ENCODE measurements around the gene DUSP15. TPM values are rescaled to one million over a fixed set of nuclear protein-coding genes. Genes with fewer than 3 reads are reported as not detected.

The DUSP15 gene
- total and polyA plus RNA-seq, 8 donors = 0.45 to 4.7 (median 2.9) TPM; not detected in 3

- no peak overlapping the region for H3K27ac ChIP-seq
- no peaks in the 10 kb centered on the region for H3K9me3 ChIP-seq
- no peak for TF ChIP-seq POLR2AphosphoS5 (IDR thresholded peaks at IDR 0.05)
- no peak for TF ChIP-seq POLR2A (IDR thresholded peaks at IDR 0.05)
- TF ChIP-seq EP300 (IDR thresholded peaks at IDR 0.05) = no peak
- TF ChIP-seq CTCF (IDR thresholded peaks at IDR 0.05) = no peak
- no peak overlapping the region for H3K4me3 ChIP-seq
- WGBS, 5 donors = 86 to 90% (median 87%) methylated on average over 27 to 32 of the region's 32 CpGs
- H3K36me3 ChIP-seq = no peaks in the 10 kb centered on the region
- H3K4me1 ChIP-seq = peaks cover 4 to 26% (median 14%) of the 10 kb centered on the region in 4 donors
- intact Hi-C loops (cut with DNase I; ENCODE audit: low total_unique reads) = no loop called here
- DNase-seq = no peak
- peaks cover 0 to 44% (median 8%) of the 10 kb centered on the region in 3 donors for H3K27me3 ChIP-seq
Measured at GRCh38 chr20:31848088-31848999, 22.0 kb downstream of the DUSP15 start.

DNA sequence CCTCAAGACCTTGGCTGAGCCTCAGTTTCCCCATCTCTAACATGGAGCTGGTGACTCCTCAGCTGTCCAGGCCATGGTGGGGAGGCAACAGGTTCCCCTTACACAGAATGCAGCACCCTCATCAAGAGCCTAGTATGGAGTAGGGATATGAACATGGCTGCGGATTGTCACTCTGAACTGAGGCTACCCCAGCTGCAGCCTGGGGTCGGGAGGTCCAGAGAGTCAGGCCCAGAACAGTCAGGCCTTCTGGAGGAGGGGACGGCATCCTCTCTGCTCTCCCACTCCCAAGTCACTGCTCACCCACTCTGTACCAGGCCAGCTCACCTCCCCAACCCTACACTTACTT, 23.6 kb downstream of the DUSP15 start:
- DNase-seq = no peak
- Histone ChIP-seq H3K4me3 (no peak overlapping the region), H3K27me3 (peaks cover 0 to 37% (median 8%) of the 10 kb centered on the region in 3 donors), H3K27ac (no peak overlapping the region), H3K9me3 (no peaks in the 10 kb centered on the region), H3K4me1 (peaks cover 12 to 36% (median 21%) of the 10 kb centered on the region in 4 donors), H3K36me3 (no peaks in the 10 kb centered on the region)
- WGBS, 5 donors = 72 to 83% (median 75%) methylated on average over 3 of the region's 3 CpGs
- no peak for TF ChIP-seq POLR2A (IDR thresholded peaks at IDR 0.05)
- no peak for TF ChIP-seq EP300 (IDR thresholded peaks at IDR 0.05)
- TF ChIP-seq POLR2AphosphoS5 (IDR thresholded peaks at IDR 0.05) = no peak
- no peak for TF ChIP-seq CTCF (IDR thresholded peaks at IDR 0.05)
- intact Hi-C loops (cut with DNase I; ENCODE audit: low total_unique reads) = no loop called here

DNA sequence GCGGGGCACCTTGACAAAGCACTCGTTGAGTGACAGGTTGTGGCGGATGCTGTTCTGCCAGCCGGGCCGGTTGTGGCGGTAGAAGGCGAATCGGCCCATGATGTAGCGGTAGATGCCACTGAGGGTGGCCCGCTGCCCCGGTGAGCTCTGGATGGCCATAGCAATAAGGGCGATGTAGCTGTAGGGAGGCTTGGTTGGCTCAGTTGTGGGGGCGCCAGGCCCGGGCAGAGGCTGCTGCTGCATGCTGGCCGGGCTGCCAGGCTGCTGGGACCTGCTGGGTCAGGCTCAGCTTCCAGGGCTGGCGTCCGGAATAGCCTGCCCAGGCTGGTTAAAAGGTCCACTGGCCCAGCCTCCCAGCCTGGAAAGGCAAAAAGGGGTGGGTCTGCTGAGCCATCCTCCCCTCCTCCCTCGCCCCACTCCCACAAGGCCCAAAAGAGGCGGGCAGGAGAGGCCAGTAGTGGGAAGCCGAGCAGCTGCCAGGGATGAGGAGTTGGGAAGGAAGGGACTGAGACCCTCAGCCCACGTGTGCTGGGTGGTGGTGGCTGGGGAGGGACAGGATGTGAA, 24.9 kb downstream of the DUSP15 start, which contains the start of gene FOXS1:
FOXS1 (minus strand) TSS at position 305 of the 564 bp plus-strand sequence; CDS start at position 243, 62 bp downstream.
- intact Hi-C loops (cut with DNase I; ENCODE audit: low total_unique reads) = no loop called here
- Histone ChIP-seq H3K9me3 (no peaks in the 10 kb centered on the region), H3K4me1 (peaks cover 12 to 37% (median 23%) of the 10 kb centered on the region in 4 donors), H3K27ac (peak within 1 kb of the TSS in 2 of 5 donors; percentile 1 to 30), H3K36me3 (no peaks in the 10 kb centered on the region), H3K27me3 (peaks cover 0 to 23% (median 8%) of the 10 kb centered on the region in 3 donors), H3K4me3 (peak within 1 kb of the TSS in 3 of 4 donors; percentile 3 to 15 (median 9))
- DNase-seq = peak in 1 of 2 donors; percentile 85
- 54 to 66% (median 64%) methylated on average over 14 to 21 of the region's 21 CpGs for WGBS, 5 donors
- TF ChIP-seq EP300 (IDR thresholded peaks at IDR 0.05) (no peak), CTCF (IDR thresholded peaks at IDR 0.05) (no peak), POLR2AphosphoS5 (IDR thresholded peaks at IDR 0.05) (no peak)

GRCh38 chr20:31844737-31845299, 25.5 kb downstream of the DUSP15 start:
- Histone ChIP-seq H3K4me1 (peaks cover 11 to 37% (median 21%) of the 10 kb centered on the region in 4 donors), H3K36me3 (no peaks in the 10 kb centered on the region), H3K27me3 (peaks cover 0 to 17% (median 4%) of the 10 kb centered on the region in 3 donors), H3K4me3 (peak overlapping the region in 3 of 4 donors; percentile 3 to 15 (median 9)), H3K27ac (peak overlapping the region in 1 of 5 donors; percentile 30), H3K9me3 (no peaks in the 10 kb centered on the region)
- DNase-seq = no peak
- intact Hi-C loops (cut with DNase I; ENCODE audit: low total_unique reads) = no loop called here
- TF ChIP-seq CTCF (IDR thresholded peaks at IDR 0.05) (no peak), EP300 (IDR thresholded peaks at IDR 0.05) (no peak), POLR2AphosphoS5 (IDR thresholded peaks at IDR 0.05) (no peak), POLR2A (IDR thresholded peaks at IDR 0.05) (no peak)
- WGBS, 5 donors = 77 to 89% (median 84%) methylated on average over 18 to 28 of the region's 28 CpGs
